SK-N-SH (cell line): ENCODE measurements around the gene DNPEP.

Experiments
- GABPA ChIP-seq: IDR thresholded peaks from 2 replicates; pipeline ENCODE4 v1.4.0; 2012; ENCODE audit warnings: low read depth, mild to moderate bottlenecking
- NFIC ChIP-seq: IDR thresholded peaks from 2 replicates; pipeline ENCODE4 v1.4.0; 2012; ENCODE audit warnings: borderline replicate concordance
- POLR2AphosphoS5 ChIP-seq: IDR thresholded peaks from 2 replicates; pipeline ENCODE4 v1.6.1; 2012; ENCODE audit warnings: low read depth, low read length
- TF ChIP-seq, protein P1 (sequence below): fragments of 150-350 bp; IDR thresholded peaks from 2 replicates; pipeline ENCODE4 v1.6.1; 2016; ENCODE audit warnings: mild to moderate bottlenecking, low read depth, low read length
- TF ChIP-seq, protein P2 (sequence below): fragments of 200-600 bp; sonication (generic); IDR thresholded peaks from 2 replicates; pipeline ENCODE4 v1.6.1; 2017; ENCODE audit warnings: antibody characterized with exemption, mild to moderate bottlenecking, moderate library complexity

DNA sequence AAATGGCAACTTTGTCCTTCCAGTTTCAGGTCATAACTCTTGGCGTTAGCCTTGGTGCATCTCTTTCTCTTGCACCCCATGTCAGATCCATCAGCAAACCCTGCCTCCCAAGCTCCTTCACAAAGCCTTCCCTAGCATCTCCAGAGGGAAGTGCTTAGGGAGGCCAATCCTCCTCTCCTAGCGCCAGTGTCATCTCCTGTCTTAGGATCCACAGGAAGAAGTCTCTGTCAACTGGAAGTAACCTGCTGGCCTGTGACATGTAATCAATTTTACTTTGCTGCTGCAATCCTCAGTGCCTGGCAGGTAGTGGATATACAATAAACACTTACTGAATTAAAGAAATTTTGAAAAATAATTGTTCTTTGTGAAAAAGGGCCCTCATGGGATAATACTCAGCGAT is 7.9 kb upstream of the DNPEP start:
- TF ChIP-seq NFIC (no peak), POLR2AphosphoS5 (no peak), GABPA (no peak)
- TF ChIP-seq, protein P1, sequence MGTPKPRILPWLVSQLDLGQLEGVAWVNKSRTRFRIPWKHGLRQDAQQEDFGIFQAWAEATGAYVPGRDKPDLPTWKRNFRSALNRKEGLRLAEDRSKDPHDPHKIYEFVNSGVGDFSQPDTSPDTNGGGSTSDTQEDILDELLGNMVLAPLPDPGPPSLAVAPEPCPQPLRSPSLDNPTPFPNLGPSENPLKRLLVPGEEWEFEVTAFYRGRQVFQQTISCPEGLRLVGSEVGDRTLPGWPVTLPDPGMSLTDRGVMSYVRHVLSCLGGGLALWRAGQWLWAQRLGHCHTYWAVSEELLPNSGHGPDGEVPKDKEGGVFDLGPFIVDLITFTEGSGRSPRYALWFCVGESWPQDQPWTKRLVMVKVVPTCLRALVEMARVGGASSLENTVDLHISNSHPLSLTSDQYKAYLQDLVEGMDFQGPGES: no peak
- TF ChIP-seq, protein P2, sequence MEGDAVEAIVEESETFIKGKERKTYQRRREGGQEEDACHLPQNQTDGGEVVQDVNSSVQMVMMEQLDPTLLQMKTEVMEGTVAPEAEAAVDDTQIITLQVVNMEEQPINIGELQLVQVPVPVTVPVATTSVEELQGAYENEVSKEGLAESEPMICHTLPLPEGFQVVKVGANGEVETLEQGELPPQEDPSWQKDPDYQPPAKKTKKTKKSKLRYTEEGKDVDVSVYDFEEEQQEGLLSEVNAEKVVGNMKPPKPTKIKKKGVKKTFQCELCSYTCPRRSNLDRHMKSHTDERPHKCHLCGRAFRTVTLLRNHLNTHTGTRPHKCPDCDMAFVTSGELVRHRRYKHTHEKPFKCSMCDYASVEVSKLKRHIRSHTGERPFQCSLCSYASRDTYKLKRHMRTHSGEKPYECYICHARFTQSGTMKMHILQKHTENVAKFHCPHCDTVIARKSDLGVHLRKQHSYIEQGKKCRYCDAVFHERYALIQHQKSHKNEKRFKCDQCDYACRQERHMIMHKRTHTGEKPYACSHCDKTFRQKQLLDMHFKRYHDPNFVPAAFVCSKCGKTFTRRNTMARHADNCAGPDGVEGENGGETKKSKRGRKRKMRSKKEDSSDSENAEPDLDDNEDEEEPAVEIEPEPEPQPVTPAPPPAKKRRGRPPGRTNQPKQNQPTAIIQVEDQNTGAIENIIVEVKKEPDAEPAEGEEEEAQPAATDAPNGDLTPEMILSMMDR: no peak
